MCF 10A (cell line): Measurements from ENCODE around the gene ANAPC7. TPM values are rescaled to one million over a fixed set of nuclear protein-coding genes. Genes with fewer than 3 reads are reported as not detected.
"Not testable (repeated sequence)": the region's sequence is repeated elsewhere in the genome, so short reads cannot be mapped to it uniquely, and the experiment has no call there.

Experiments
- BruUV-seq: library from RNA; stranded (reverse); fragments of 400-500 nt; replicated peaks from 2 replicates; lab custom pipeline; 2021; lab: Mats Ljungman, UMichigan
- CTCF ChIA-PET: fragments of 300-600 bp; sonication (Branson Sonifier 250); formaldehyde crosslinking; extraction: SDS; loops from one replicate; lab custom pipeline; 2021; ENCODE audit warnings: antibody characterized with exemption, inconsistent platforms; lab: Yijun Ruan, JAX
- POLR2A ChIA-PET: fragments of 300-600, 350-650 bp; sonication (Branson Sonifier 250); formaldehyde crosslinking; extraction: SDS; loops from one replicate; lab custom pipeline; 2020; ENCODE audit warnings: antibody characterized with exemption, inconsistent platforms; lab: Yijun Ruan, JAX
- DNase-seq: peaks from one replicate; pipeline ENCODE4 v3.0.0-alpha.2; 2018; ENCODE audit not compliant: unreplicated experiment
- H3K27ac Mint-ChIP-seq: one replicate; pipeline ENCODE4 v1.8.0; 2022; ENCODE audit warnings: mild to moderate bottlenecking, low read depth, mixed read lengths; ENCODE audit not compliant: unreplicated experiment
- H3K27me3 Mint-ChIP-seq: one replicate; pipeline ENCODE4 v1.8.0; 2022; ENCODE audit warnings: mixed read lengths; ENCODE audit not compliant: insufficient read depth, unreplicated experiment
- H3K36me3 Mint-ChIP-seq: one replicate; pipeline ENCODE4 v1.8.0; 2022; ENCODE audit warnings: mild to moderate bottlenecking, moderate library complexity, mixed read lengths; ENCODE audit not compliant: insufficient read depth, unreplicated experiment
- H3K4me1 Mint-ChIP-seq: one replicate; pipeline ENCODE4 v1.8.0; 2022; ENCODE audit warnings: mixed read lengths; ENCODE audit not compliant: insufficient read depth, unreplicated experiment
- H3K4me3 Mint-ChIP-seq: one replicate; pipeline ENCODE4 v1.8.0; 2022; ENCODE audit warnings: mild to moderate bottlenecking, moderate library complexity, mixed read lengths; ENCODE audit not compliant: unreplicated experiment
- H3K9me3 Mint-ChIP-seq: one replicate; pipeline ENCODE4 v1.8.0; 2022; ENCODE audit warnings: mixed read lengths; ENCODE audit not compliant: unreplicated experiment
- intact Hi-C: fragments of 100-400 bp; cut with micrococcal nuclease; formaldehyde crosslinking; loops from 2 replicates; pipeline ENCODE4 v1.14.1; 2022
- total RNA-seq: library from RNA; stranded (reverse); gene quantifications from 2 replicates; pipeline ENCODE4 v1.2.3, GENCODE V29; 2022
- TF ChIP-seq, protein P1 (sequence below): fragments of 200-600 bp; IDR thresholded peaks from one replicate; pipeline ENCODE4 v1.8.0; 2022; ENCODE audit warnings: antibody characterized with exemption, mild to moderate bottlenecking; ENCODE audit not compliant: unreplicated experiment

Gene ANAPC7
- total RNA-seq, 1 experiment from 2014 or later: 87.1 TPM

- intact Hi-C loops: no loop called here
These were observed 24.3 kb downstream of the ANAPC7 start for GRCh38 chr12:110379197-110379596.

GRCh38 chr12:110378131-110378790 is 25.2 kb downstream of the ANAPC7 start:
- BruUV-seq, H3K4me1 Mint-ChIP-seq, DNase-seq, H3K4me3 Mint-ChIP-seq, H3K27me3 Mint-ChIP-seq, H3K27ac Mint-ChIP-seq, intact Hi-C loops, H3K9me3 Mint-ChIP-seq: not testable (repeated sequence)
- ChIA-PET POLR2A (interaction anchor here (0.7 kb wide), 1 partner anchor 549 kb away, joined by 4 read pairs; no protein-coding TSS in a partner anchor), CTCF (interaction anchor here (0.6 kb wide), 1 partner anchor 126 kb away, joined by 3 read pairs; no protein-coding TSS in a partner anchor)
- H3K36me3 Mint-ChIP-seq: peaks cover 95% of the 10 kb centered on the region

More at GRCh38 chr12:110379197-110379596, 24.3 kb downstream of the ANAPC7 start:
- BruUV-seq: no TSS peak
- Mint-ChIP-seq H3K4me3 (no peak overlapping the region), H3K9me3 (no peaks in the 10 kb centered on the region), H3K27ac (no peak overlapping the region), H3K27me3 (no peaks in the 10 kb centered on the region), H3K36me3 (peaks cover 95% of the 10 kb centered on the region), H3K4me1 (no peaks in the 10 kb centered on the region)
- POLR2A ChIA-PET: interaction anchor here (0.7 to 1.2 kb wide), 2 partner anchors 9 to 150 kb away, joined by 3 read pairs; no protein-coding TSS in a partner anchor
- DNase-seq: no peak
- TF ChIP-seq, protein P1, sequence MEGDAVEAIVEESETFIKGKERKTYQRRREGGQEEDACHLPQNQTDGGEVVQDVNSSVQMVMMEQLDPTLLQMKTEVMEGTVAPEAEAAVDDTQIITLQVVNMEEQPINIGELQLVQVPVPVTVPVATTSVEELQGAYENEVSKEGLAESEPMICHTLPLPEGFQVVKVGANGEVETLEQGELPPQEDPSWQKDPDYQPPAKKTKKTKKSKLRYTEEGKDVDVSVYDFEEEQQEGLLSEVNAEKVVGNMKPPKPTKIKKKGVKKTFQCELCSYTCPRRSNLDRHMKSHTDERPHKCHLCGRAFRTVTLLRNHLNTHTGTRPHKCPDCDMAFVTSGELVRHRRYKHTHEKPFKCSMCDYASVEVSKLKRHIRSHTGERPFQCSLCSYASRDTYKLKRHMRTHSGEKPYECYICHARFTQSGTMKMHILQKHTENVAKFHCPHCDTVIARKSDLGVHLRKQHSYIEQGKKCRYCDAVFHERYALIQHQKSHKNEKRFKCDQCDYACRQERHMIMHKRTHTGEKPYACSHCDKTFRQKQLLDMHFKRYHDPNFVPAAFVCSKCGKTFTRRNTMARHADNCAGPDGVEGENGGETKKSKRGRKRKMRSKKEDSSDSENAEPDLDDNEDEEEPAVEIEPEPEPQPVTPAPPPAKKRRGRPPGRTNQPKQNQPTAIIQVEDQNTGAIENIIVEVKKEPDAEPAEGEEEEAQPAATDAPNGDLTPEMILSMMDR: no peak
- CTCF ChIA-PET: interaction anchor here (0.6 kb wide), 1 partner anchor 278 kb away, joined by 4 read pairs; no protein-coding TSS in a partner anchor

DNA sequence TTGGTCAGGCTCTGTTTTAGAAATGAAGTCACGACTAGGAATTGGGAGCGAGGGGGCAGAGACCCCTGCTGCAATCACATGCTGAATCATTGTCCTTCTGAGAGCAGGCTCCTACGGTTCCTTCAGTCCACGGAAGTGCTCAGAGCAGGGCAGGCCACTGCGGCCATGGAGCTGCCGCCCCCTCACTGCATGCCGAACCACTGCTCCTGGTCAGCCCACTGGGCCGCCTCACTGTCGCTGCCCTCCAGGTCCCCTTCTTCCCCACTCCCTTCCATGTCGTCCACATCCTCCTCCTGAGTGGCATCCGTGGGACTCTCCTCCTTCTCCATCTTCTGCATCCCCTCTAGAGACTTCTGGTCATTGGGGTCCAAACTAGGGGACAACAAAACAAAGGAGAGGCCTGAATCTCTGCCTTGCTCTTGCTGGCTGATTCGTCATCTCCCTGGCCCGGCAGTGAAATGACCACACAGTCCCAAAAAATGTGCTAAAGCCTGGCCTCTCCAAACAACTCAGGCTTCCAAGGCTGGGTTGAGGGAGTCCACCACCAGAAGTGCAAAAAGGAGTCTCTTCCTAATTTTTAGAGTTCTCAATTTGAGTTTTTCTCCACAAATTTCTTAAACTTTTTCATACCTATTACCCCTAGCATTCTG is 29.4 kb downstream of the ANAPC7 start:
- POLR2A ChIA-PET: interaction anchor here (0.8 kb wide), 2 partner anchors 13 to 33 kb away, joined by 3 read pairs; no protein-coding TSS in a partner anchor
- Mint-ChIP-seq H3K4me3 (no peak overlapping the region), H3K36me3 (peaks cover 69% of the 10 kb centered on the region), H3K27me3 (no peaks in the 10 kb centered on the region), H3K9me3 (no peaks in the 10 kb centered on the region), H3K27ac (peak overlapping the region; percentile 63), H3K4me1 (no peaks in the 10 kb centered on the region)
- no TSS peak for BruUV-seq
- intact Hi-C loops: no loop called here
- TF ChIP-seq, protein P1: no peak
- DNase-seq: no peak
- CTCF ChIA-PET: no interaction called here

GRCh38 chr12:110373425-110373824 is 30.1 kb downstream of the ANAPC7 start:
- CTCF ChIA-PET: interaction anchor here (0.6 to 0.8 kb wide), 3 partner anchors 57 to 1110 kb away, joined by 3 read pairs; no protein-coding TSS in a partner anchor
- H3K4me3 Mint-ChIP-seq: no peak overlapping the region

More at GRCh38 chr12:110373425-110373824, 30.1 kb downstream of the ANAPC7 start:
- H3K27me3 Mint-ChIP-seq: no peaks in the 10 kb centered on the region
- peaks cover 63% of the 10 kb centered on the region for H3K36me3 Mint-ChIP-seq
- intact Hi-C loops: no loop called here
- TF ChIP-seq, protein P1: no peak
- no peaks in the 10 kb centered on the region for H3K9me3 Mint-ChIP-seq
- no TSS peak for BruUV-seq
- no peak for DNase-seq
- H3K27ac Mint-ChIP-seq: no peak overlapping the region
- POLR2A ChIA-PET: interaction anchor here (0.8 to 1.3 kb wide), 3 partner anchors 13 to 149 kb away, joined by 3 to 4 read pairs (median 3); no protein-coding TSS in a partner anchor
- H3K4me1 Mint-ChIP-seq: no peaks in the 10 kb centered on the region
